Left kidney (tissue), 8 donors: Measurements from ENCODE around the gene BCAS4. TPM values are rescaled to one million over a fixed set of nuclear protein-coding genes. Genes with fewer than 3 reads are reported as not detected.
"Not testable (repeated sequence)": the region's sequence is repeated elsewhere in the genome, so short reads cannot be mapped to it uniquely, and the experiment has no call there.

ENCODE experiments used
- DNase-seq: peaks from one replicate; pipeline ENCODE4 v3.0.0-alpha.2; 2013
- long read RNA-seq, 8 donors: transcript quantifications; one replicate each; lab custom pipeline, GENCODE V29; 2026
- polyA plus RNA-seq: library from polyadenylated mRNA; unstranded; fragments of 120-200 nt; gene quantifications from one replicate; pipeline ENCODE4 v1.2.1, GENCODE V29; 2013; ENCODE audit not compliant: insufficient read length

Gene BCAS4, protein sequence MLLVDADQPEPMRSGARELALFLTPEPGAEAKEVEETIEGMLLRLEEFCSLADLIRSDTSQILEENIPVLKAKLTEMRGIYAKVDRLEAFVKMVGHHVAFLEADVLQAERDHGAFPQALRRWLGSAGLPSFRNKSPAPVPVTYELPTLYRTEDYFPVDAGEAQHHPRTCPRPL
- 5.1 TPM for polyA plus RNA-seq
- long read RNA-seq, donor 1, full-length matches to known transcripts = 4 of 4 reads
- long read RNA-seq, donor 1, partial matches to known transcripts = 0 of 4 reads
- long read RNA-seq, donor 1, other reads (novel, unspliced or antisense) = 0 of 4 reads
- long read RNA-seq, donor 2, partial matches to known transcripts = 111 of 220 reads
- long read RNA-seq, donor 2, other reads (novel, unspliced or antisense) = 109 of 220 reads
- long read RNA-seq, donor 3, full-length matches to known transcripts = 2 of 2 reads
- long read RNA-seq, donor 3, partial matches to known transcripts = 0 of 2 reads
- long read RNA-seq, donor 3, other reads (novel, unspliced or antisense) = 0 of 2 reads
- long read RNA-seq, donor 4, partial matches to known transcripts = 106 of 106 reads
- long read RNA-seq, donor 4, other reads (novel, unspliced or antisense) = 0 of 106 reads
- long read RNA-seq, donor 5, full-length matches to known transcripts = 9 of 9 reads
- long read RNA-seq, donor 5, partial matches to known transcripts = 0 of 9 reads
- long read RNA-seq, donor 5, other reads (novel, unspliced or antisense) = 0 of 9 reads
- long read RNA-seq, donor 6, full-length matches to known transcripts = 3 of 25 reads
- long read RNA-seq, donor 6, partial matches to known transcripts = 0 of 25 reads
- long read RNA-seq, donor 6, other reads (novel, unspliced or antisense) = 22 of 25 reads
- long read RNA-seq, donor 7, full-length matches to known transcripts = 7 of 7 reads
- long read RNA-seq, donor 7, partial matches to known transcripts = 0 of 7 reads
- long read RNA-seq, donor 7, other reads (novel, unspliced or antisense) = 0 of 7 reads
- long read RNA-seq, donor 8, full-length matches to known transcripts = 1 of 1 reads
- long read RNA-seq, donor 8, partial matches to known transcripts = 0 of 1 reads
- long read RNA-seq, donor 8, other reads (novel, unspliced or antisense) = 0 of 1 reads

DNA sequence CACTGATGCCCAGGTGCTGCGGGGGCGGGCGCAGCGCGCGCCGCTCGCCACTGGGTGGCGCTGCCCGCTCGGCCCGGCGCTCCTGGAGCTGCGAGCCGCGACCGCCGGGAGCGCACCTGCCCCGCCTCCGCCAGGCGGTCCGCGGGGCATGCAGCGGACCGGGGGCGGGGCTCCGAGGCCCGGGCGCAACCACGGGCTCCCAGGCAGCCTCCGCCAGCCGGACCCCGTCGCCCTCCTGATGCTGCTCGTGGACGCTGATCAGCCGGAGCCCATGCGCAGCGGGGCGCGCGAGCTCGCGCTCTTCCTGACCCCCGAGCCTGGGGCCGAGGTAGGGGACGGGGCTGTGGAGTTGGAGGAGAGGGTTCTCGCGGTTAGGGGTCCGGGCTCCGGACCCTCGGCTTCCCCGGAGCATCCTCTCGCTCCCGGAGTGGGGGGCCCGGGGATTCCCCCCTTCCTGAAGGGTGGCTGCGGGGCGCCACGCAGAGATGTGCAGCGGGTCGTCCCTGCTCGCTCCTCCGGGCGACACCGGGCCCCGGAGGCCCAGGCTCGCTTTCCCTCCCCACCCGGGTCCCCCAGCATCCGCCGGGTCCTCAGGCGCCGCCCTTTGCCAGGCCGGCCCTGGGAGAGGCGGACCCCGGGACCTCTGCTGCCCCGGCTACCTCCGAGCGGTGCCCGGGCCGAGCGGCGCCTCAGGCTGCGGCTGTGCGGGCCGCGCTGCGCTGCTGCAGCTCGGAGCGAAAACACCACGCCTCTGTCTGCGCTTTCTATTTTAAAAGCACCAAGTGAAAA lies at the start of gene BCAS4:
Gene BCAS4 (plus strand): TSS at position 216 of the 789 bp plus-strand sequence. CDS start 23 bp downstream, at position 239.
- peak; percentile 84 for DNase-seq

DNA sequence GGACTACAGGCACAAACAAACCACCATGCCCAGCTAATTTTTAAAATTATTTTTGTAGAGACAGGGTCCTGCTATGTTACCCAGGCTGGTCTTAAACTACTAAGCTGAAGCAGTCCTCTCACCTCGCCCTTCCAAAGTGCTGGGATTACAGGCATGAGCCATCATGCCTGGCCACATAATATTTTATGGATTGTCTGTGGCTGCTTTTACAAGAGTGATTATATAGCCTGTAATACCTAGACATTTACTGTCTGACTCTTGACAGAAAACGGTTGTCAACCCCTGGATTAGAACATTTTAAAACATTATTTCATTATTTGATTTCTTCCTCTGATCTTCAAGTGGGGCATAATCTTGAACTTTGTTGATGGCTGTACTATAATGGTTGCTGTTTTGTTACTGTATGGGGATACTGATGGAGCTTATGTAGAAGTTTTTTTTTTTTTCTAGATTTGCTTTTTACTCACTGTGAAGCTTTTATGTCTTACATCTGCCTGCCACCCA lies 49.2 kb upstream of the BCAS4 start:
- no peak for DNase-seq

- DNase-seq = peak; percentile 46
Observed at GRCh38 chr20:50746138-50746940, 48.5 kb upstream of the BCAS4 start.

DNA sequence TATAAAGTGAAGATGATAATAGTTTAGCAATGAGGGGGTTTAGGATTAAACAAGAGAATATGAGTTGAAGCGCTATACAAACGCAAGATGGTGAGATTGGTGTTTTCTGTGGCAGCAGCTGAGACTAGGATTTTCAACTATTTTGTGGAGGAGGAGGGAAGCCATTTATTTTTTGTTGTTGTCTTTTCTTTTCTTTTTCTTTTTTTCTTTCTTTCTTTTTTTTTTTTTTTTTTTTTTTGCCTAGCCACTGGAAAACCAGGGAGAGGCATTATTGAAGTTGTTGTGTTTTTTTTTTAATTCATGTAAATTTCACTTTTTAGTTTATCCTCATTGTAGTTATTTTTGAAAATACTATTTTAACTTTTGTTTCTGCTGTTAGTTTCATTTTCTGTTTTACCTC lies 47.6 kb upstream of the BCAS4 start:
- DNase-seq = no peak

DNA sequence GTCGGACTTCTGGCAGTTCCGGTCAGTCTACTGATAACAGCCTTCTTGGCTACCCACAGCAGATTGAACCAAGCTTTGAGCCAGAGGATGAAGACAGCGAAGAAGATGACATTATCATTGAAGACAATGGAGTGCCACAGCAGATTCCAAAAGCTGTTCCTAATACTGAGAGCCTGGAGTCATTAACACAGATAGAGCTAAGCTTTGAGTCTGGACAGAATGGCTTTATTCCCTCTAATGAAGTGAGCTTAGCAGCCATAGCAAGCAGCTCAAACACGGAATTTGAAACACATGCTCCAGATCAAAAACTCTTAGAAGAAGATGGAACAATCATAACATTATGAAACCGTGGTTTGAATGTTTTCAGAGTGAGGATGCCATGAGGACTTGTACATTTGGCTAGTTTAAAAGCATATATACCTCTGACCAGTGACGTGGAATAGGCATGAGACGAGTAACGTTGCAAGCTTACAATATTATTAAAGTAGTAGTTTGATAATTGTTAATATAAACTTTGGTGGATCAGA lies 44.7 kb upstream of the BCAS4 start:
- DNase-seq = no peak

DNA sequence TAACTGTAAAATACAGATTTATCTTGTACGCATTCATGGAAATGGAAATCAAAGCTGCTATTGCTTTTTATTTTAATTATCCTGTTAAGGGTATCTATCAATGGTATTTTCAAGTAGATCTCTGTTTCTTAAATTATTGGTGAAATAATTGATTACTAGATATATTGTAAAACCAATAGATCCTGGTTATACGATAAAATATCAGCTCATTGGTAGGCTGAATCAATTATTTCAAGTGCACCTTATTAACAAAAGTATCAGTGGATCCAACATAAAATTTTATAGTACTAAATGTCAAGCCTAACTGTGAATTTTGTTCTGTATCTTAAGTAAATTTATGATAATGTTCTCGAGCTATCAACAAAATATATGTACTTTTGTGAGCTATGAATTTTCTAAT lies 41.7 kb upstream of the BCAS4 start:
- no peak for DNase-seq

DNA sequence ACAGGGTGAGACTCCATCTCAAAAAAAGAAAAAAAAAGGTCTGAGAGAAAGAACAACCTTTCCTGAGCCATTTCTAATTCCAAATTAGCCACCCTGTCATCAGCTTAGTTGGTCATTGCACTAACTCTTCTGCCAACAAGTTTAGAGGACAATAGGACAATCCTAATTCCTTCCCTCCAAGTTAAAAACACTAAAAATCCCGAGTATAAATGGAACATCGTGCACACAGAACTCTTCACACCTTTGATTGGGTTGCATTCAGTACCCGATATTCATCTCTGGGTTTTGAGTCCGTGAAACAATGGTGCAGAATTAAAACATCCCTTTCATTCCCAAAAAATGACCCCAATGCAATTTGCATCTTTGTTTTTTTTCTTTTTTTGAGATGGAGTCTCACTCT lies 40.4 kb upstream of the BCAS4 start:
- no peak for DNase-seq

DNA sequence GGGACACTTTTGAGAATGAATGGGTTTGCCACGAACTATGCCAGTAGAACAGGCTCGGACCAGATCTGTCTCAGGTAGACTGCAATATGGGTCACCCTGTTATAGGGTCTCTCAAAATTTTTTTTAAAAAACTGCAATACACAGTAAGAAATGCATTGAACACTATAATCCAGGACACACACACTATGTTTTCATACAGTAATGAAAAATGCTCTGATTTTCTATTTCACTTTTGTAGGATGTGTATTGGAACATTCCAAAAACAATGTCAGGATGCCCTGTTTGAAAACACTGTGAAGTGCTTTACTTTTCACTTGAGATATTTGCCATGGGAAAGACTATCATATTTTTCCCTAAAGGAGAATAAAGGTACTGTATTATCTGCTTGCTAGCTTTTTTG lies 38.4 kb upstream of the BCAS4 start:
- DNase-seq = no peak

GRCh38 chr20:50758469-50758868 lies 36.4 kb upstream of the BCAS4 start:
- DNase-seq = no peak

DNA sequence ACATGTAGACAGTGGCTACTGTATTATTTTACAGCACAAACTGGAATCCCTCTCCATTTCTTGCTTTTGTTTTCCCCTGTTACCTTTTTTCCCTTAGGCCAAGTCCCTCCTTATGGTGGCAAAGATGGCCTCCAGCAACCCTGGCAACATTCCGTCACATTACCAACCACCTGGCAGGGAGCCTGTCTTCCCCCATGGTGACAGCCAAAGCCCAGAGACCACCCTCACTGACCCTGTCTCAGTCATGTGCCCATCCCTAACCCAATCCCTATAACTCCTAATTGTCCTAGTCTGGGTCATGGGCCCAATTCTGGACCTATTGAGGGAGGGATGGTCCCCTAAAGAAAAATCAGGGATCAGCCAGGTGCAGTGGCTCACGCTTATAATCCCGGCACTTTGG lies 35.9 kb upstream of the BCAS4 start:
- no peak for DNase-seq

GRCh38 chr20:50759678-50760077 lies 35.2 kb upstream of the BCAS4 start:
- no peak for DNase-seq

DNA sequence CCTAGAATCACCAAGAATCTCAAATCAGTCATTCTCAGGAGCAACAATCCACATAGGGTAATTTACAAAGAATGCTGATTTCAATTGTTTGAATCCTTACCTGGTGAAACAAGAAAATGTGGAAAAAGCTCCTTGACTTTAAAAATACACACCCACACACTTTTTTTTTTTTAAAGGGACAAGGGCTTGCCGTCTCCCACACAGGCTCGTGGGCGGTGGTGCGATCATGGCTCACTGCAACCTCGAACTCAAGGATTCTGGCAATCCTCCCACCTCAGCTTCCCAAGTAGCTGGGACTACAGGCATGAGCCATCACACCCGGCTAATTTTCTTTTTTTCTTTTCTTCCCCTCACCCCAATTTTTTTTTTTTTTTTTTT lies 32.8 kb upstream of the BCAS4 start:
- DNase-seq = no peak

- DNase-seq = no peak
Observed at GRCh38 chr20:50762435-50763220, 32.2 kb upstream of the BCAS4 start.

DNA sequence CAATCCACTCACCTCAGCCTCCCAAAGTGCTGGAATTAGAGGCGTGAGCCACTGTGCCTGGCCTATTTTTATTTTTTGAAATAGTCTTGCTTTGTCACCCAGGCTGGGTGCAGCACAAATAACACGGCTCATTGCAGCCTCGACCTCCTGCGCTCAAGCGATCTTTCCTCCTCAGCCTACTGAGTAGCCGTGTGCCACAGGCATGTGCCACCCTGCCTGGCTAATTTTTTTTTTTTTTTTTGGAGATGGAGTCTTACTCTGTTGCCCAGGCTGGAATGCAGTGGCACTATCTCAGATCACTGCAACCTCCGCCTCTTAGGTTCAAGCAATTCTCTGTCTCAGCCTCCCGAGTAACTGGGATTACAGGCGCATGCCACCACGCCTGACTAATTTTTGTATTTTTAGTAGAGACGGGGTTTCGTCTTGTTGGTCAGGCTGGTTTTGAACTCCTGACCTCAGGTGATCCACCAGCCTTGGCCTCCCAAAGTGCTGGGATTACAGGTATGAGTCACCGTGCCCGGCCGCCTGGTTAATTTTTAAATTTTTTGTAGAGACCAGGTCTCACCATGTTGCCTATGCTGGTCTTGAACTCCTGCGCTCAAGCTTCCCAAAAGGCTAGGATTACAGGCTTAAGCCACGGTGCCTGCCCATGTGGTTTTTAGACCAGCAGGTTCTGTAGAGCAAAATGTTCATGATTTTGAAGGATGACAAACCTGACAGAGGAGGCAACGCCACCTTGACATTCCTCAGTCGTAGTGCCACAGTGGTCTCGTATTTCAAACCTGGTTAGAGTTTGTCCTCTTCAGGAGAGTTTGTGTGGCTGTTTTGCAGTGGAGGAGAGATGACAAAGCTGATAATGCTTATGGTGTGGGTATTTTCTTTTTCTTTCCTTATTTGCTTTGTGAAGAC lies 31.1 kb upstream of the BCAS4 start:
- DNase-seq = not testable (repeated sequence)

DNA sequence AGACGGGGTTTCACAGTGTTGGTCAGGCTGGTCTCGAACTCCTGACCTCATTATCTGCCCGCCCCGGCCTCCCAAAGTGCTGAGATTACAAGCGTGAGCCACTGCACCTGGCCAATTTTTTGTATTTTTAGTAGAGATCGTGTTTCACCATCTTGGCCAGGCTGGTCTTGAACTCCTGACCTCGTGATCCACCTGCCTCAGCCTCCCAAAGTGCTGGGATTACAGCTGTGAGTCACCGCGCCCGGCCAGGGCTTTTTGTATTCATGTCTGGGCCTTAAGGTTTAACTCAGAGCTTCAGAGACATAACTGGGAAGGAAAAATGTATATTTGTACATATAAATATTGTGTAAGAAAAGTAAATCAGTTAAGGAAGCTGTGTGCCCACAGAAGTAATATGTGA lies 29.6 kb upstream of the BCAS4 start:
- DNase-seq = not testable (repeated sequence)

DNA sequence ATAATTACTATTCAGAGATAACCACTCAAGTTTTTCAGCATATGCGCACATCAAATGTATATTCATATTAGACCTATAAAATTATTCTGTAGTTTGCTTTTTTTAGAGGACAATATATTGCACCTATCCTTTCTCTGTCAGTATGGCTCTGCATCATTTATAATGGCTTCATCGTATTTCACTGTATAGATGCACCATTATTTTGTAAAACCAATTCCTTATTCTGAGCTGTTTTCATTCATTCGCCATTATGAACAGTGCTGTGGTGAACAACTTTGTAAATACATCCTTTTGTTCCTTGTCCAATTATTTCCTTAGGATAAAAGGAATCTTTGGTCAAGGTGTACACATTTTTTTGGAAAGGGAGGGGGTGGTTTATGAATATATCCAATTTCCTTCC lies 29.2 kb upstream of the BCAS4 start:
- no peak for DNase-seq

DNA sequence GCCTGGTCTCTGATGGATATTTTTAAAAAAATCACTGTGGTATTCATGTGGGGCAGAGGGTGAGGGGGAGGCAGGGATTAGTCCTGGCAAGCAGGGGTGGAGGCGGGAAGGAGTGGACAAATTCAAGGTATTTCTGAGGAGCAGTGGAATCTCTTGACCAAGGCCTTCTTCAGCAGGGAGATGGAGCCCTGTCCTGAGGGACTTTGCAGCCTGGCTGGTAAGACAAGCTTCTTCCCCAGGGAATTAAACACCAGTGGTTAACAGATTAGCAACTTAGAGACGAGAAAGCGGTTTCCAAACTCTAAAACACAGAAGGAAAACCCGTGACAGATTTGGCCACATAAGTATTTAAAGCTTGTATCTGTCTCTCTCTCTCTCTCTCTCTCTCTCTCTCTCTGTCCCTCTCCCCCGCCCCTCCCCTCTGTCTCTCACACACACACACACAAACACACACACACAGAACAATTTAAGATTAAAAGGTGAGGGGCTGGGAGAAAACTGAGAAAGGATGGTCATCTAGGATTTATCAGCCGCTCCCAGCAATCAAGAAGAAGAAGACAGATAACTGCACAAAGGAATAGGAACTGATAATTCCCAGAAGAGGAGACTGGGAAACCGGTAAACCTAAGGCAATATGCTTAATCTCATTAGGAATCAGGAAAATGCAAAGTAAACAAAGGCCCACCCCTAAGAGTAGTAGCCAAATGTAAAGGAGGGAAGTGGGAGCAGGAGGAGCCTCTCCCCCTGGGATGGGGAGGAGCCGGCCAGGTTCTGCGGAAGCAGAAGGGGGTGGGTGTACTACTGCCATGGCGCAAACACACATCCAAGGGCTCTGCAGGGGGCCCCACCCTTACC lies 27.7 kb upstream of the BCAS4 start:
- not testable (repeated sequence) for DNase-seq
